ENCODE data around the gene HELZ2. TPM values are rescaled to one million over a fixed set of nuclear protein-coding genes. Genes with fewer than 3 reads are reported as not detected.
A peak's percentile ranks its signal among the peaks of the same experiment; 100 is the strongest.
"Not testable (repeated sequence)": the region's sequence is repeated elsewhere in the genome, so short reads cannot be mapped to it uniquely, and the experiment has no call there.

Gene HELZ2
- total RNA-seq, 1 donor from 2014 or later = 13.2 TPM

GRCh38 chr20:63567386-63568169 is 6.5 kb downstream of the HELZ2 start:
- peak; percentile 64 for DNase-seq
- intact Hi-C loops (cut with micrococcal nuclease) = no loop called here
- ATAC-seq = peak; percentile 54

- ATAC-seq (peak; percentile 9), DNase-seq (no peak)
- intact Hi-C loops (cut with micrococcal nuclease) = no loop called here
Observed at GRCh38 chr20:63567136-63567385, 7.0 kb downstream of the HELZ2 start.

DNA sequence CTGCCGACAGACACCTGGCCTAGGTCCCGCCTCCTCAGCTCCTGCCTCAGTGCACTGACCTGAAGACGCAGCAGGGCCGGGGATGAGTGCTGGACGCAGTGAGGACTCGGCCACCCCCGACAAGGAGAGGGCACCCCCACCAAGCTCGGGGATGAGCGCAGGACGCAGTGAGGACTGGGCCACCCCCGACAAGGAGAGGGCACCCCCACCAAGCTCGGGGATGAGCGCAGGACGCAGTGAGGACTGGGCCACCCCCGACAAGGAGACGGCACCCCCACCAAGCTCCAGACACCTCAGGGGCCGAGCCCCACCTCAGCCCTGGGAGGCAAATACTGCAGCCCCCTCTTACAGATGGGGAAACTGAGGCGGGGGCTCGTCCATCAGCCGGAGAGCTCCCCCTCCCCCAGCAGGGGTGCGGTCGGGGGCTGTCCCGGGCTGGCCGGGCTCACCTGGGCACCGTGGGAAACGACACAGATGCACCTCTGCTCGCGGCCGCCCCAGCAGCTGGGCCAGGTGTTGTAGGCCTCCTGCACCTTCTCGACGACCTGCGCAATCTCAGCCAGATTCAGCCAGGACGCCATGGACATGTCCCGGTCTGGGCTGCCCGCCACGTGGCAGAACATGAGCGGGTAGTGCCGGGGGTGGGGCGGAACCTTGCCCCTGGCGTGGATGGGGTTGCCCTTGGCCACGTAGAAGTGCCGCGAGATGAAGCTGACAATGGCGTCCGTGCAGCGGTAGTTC is 7.5 kb downstream of the HELZ2 start:
- DNase-seq = no peak
- intact Hi-C loops (cut with micrococcal nuclease) = no loop called here
- no peak for ATAC-seq

DNA sequence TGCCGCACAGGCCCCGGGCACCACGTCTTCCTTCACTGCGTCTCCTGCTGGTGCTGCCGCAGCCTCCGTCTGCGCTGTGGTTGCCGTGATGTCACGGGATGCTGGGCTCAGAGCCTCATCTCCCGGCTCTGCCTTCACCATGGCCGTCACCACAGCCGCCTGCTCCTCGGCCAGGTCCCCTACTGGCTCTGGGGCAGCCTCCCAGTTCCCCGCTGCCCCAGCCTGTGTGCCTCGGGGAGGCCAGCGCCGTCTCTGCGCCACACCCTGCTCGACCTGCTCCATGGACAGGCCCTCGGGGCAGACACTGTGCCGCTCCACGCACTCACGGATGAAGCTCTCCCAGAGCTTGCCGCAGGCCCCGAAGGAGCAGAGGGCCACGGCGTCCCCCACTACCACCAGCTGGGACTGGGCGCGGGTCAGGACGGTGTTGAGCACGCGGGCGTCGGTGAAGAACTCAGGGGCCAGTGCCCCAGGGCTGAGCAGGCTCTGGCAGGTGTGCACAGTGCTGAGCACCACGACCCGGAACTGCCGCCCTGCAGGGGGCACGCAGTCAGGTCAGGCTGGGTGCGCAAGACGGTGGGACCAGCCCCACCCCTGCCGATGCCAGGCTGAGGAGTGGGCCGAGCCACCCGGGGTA is 8.2 kb downstream of the HELZ2 start:
- intact Hi-C loops (cut with micrococcal nuclease) = no loop called here

GRCh38 chr20:63565021-63565698 is 8.9 kb downstream of the HELZ2 start:
- intact Hi-C loops (cut with micrococcal nuclease) = no loop called here
- DNase-seq (no peak), ATAC-seq (no peak)

More for the DNA sequence above, 8.2 kb downstream of the HELZ2 start:
- ATAC-seq (no peak), DNase-seq (no peak)

DNA sequence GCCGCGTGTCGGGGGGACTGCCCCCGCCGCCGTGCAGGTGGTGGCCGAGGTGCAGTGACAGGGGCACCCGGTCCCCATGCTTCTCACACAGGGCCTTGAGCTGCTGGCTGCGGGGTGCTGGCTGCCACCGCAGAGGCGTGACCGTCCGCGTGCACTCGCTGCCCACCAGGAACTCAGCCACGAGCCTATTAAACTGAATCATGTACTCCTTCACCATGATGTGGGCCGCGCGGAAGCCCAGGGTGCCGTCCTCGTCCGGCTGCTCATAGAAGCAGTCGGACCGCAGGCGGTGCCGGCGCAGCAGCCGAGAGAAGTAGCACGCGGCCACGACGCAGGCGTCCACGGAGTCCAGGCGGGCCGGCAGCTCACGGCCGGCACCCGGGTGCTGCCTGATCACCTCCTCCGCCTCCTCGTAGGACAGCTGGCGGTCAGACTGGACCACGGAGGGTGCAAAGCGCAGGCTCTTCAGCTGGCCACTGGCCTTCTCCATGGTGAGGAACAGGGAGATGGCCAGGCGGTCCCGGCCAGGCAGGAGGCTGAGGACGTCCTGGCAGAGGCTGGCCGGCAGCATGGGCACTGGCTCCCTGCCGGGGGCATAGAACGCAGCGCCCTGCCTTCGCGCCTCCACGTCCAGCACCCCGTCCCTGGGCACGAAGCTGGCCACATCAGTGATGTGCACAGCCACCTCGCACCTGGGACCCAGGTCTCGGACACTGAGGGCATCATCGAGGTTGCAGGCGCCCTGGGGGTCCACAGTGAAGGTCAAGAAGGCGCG is 9.8 kb downstream of the HELZ2 start:
- DNase-seq = no peak
- ATAC-seq = no peak
- intact Hi-C loops (cut with micrococcal nuclease) = no loop called here

DNA sequence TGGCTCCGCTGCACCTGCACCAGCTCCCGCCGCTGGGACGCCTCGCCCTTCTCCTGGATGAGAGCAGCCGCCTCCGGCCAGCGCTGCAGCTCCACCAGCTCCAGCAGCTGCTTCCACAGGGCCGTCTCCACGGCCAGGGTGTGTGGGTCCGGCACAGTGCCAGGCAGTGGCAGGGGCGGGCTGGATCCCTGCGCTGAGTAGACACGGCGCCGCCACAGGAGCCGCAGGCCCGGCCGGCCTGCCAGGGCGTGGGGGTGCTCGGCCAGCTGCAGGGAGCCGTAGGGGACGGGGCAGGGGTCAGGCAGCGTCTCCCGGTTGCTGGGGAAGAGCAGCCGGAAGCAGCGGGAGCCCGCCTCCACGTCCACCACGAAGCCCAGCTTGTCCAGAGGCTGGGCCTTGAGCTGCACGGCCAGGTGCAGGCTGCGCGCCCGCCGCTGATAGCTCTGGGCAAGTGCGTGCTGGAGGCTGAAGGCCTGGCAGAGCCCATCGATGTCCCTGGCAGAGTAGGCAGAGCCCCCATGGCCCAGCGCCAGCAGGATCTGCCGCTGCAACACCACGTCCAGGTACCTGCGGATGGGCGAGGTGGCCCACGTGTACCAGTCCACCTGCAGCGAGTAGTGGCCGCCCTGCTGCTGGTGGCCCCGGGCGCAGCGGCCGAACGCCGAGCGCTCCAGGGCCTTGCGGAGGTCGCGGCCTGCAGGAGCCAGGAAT is 10.7 kb downstream of the HELZ2 start:
- no peak for ATAC-seq
- intact Hi-C loops (cut with micrococcal nuclease) = no loop called here
- no peak for DNase-seq

GRCh38 chr20:63562461-63563224 is 11.4 kb downstream of the HELZ2 start:
- no peak for ATAC-seq
- no peak for DNase-seq
- intact Hi-C loops (cut with micrococcal nuclease) = no loop called here

DNA sequence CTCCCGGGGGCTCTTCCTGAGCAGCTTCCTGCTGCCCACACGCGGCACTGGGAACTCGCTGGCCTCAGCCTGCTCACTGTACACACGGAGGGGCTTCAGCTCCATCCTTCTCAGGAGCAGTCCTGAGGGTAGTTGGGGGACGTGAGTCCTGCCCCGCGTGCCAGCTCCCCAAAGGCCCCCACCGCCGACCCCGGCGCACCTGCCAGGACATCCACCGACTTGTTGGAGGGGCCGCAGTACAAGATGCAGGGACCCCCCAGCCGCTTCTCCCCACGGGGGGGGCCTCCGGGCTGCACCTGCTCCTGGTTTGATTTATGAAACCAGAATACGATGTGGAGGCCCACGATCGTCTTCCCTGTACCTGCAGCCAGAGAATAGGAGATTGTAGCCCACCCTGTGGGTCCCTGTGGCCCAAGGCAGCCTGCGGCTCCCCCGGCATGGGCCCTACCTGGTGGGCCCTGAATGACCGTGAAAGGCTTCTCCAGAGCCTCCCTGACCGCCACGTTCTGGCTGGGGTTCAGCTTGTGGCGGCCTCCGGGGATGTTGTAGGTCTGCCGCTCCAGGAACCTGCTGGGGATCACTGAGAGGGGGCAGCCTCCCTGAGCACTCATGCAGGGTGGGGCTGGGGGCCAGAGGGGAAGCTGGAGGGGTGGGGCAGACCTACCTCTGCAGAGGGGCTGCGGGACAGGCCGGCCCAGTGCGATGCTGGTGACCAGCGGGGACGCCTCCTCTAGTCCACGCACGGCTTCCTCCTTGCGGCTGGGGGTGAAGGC is 12.2 kb downstream of the HELZ2 start:
- intact Hi-C loops (cut with micrococcal nuclease) = no loop called here
- DNase-seq (no peak), ATAC-seq (no peak)

DNA sequence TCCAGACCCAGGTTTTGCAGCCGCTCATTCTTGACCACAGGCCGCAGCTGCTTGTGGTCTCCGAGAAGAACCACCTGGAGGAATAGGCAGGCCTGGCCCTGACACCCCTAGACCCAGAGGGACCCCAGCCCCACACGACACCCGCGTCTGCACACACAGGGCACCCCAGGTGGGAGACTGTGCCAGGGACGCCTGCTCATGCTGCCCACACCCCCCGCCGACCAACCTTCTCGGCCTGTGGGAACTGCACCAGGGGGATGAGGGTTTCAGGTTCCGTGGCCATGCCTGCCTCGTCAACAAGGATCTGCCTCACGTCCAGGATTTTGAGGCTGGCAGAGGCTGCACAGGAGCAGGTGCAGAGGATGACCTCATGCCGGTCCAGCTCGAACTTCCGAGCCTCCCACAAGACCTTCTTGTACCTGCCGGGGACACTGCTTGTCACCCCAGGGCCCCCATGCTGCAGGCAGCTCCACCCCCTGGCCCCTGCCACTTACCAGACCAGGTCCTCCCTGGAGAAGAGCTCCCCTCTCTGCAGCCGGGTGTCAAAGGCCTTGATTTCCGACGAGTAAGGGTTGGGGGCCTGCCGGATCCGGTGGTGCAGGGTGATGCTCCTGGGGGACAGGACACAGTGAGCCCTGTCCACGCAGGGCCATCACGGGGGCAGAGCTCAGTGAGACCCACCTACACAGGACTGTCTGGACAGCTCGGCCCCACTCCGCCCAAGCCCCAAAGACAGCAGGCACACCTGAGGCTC is 13.0 kb downstream of the HELZ2 start:
- ATAC-seq (no peak), DNase-seq (no peak)
- intact Hi-C loops (cut with micrococcal nuclease) = no loop called here

DNA sequence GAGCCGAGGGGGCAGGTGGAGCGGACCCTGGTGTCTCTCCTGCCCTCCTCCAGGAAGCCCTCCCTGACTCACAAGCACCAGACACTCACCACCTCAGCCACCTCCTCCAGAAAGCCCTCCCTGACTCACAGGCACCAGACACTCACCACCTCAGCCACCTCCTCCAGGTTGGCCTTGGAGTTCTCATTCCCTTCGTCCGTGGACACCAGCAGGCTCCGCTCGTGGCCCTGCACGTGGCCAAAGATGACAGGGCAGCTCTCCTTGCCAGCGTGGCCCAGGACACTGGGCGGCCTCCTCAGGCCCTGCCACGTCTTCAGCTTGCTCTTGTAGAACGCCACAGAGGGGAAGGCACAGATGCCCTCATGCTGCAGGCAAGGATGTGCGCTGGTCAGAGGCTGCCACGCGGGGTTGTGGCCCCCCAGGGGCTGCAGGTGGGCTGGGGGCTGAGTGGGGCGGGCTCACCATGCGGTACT is 13.7 kb downstream of the HELZ2 start:
- intact Hi-C loops (cut with micrococcal nuclease) = no loop called here
- ATAC-seq (no peak), DNase-seq (no peak)

GRCh38 chr20:63559485-63560332 is 14.3 kb downstream of the HELZ2 start:
- intact Hi-C loops (cut with micrococcal nuclease); ATAC-seq; DNase-seq: not testable (repeated sequence)

GRCh38 chr20:63558804-63559484 is 15.1 kb downstream of the HELZ2 start:
- intact Hi-C loops (cut with micrococcal nuclease) = no loop called here
- ATAC-seq (no peak), DNase-seq (no peak)

DNA sequence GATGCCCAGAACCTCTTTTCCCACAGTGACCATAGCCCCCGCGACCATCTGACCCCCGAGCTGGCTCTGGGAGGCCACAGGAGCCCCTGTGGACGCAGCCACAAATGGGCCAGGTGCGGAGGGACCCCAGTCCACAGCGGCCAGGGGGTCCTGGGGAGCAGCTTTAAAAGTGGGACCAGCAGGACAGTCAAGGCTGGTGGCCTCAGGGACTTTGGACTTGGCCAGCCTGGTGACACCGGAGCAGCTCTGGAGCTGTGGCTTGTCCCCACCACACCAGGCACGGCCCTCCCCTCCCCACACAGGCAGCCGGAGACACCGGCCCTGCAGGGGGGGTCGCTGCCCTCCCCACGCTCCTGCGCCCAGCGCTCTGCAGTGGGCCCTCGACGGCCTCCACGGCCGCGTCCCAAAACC is 16.6 kb downstream of the HELZ2 start:
- intact Hi-C loops (cut with micrococcal nuclease) = no loop called here
- no peak for DNase-seq
- ATAC-seq = no peak
